OCI-LY7 (cell line): Measurements from ENCODE around the gene COX4I1. TPM values are rescaled to one million over a fixed set of nuclear protein-coding genes. Genes with fewer than 3 reads are reported as not detected.

Experiments
- BruUV-seq: library from RNA; stranded (reverse); fragments of 400-500 nt; replicated peaks from 2 replicates; lab custom pipeline; 2021; lab: Mats Ljungman, UMichigan
- CTCF ChIA-PET: fragments of 300-600 bp; sonication (Branson Sonifier 250); formaldehyde crosslinking; loops from one replicate; lab custom pipeline; 2022; ENCODE audit warnings: antibody characterized with exemption; ENCODE audit not compliant: unreplicated experiment; lab: Charles Lee
- POLR2A ChIA-PET: fragments of 300-600 bp; sonication (Branson Sonifier 250); formaldehyde crosslinking; loops from one replicate; lab custom pipeline; 2022; ENCODE audit warnings: antibody characterized with exemption; lab: Charles Lee
- DNase-seq: peaks from one replicate; pipeline ENCODE4 v3.0.0-alpha.2; 2015; ENCODE audit warnings: low spot score
- H2AFZ ChIP-seq: fragments of 200-600 bp; sonication (generic), shearing (Covaris generic); 2 replicates; pipeline ENCODE4 v1.6.1; 2014; ENCODE audit warnings: mild to moderate bottlenecking, antibody characterized with exemption, low read length, moderate library complexity
- H3K27ac ChIP-seq: fragments of 200-600 bp; sonication (generic); 2 replicates; pipeline ENCODE4 v1.5.1; 2014; ENCODE audit warnings: mixed run types, low read depth, mild to moderate bottlenecking, moderate library complexity, low read length, inconsistent platforms; ENCODE audit not compliant: poor library complexity, severe bottlenecking
- H3K36me3 ChIP-seq: fragments of 200-600 bp; sonication (generic); 2 replicates; pipeline ENCODE4 v1.6.1; 2014; ENCODE audit warnings: mild to moderate bottlenecking, antibody characterized with exemption, low read length, moderate library complexity, mixed read lengths; ENCODE audit not compliant: insufficient read depth
- H3K4me1 ChIP-seq: fragments of 200-600 bp; sonication (generic); 2 replicates; pipeline ENCODE4 v1.5.1; 2014; ENCODE audit warnings: mild to moderate bottlenecking, low read length; ENCODE audit not compliant: insufficient read depth, poor library complexity, severe bottlenecking
- H3K4me2 ChIP-seq: fragments of 200-600 bp; sonication (generic); 2 replicates; pipeline ENCODE4 v1.6.1; 2014; ENCODE audit warnings: mild to moderate bottlenecking, low read length
- H3K4me3 ChIP-seq: fragments of 200-600 bp; sonication (generic); 2 replicates; pipeline ENCODE4 v1.5.1; 2014; ENCODE audit warnings: mild to moderate bottlenecking, low read depth, low read length; ENCODE audit not compliant: poor library complexity, severe bottlenecking
- H3K79me2 ChIP-seq: fragments of 200-600 bp; sonication (generic); 2 replicates; pipeline ENCODE4 v1.6.1; 2016; ENCODE audit warnings: low read depth, mild to moderate bottlenecking, low read length, moderate library complexity, mixed read lengths; ENCODE audit not compliant: insufficient read depth
- H3K9me2 ChIP-seq: fragments of 200-600 bp; sonication (generic); 2 replicates; pipeline ENCODE4 v1.6.1; 2016; ENCODE audit warnings: mild to moderate bottlenecking, low read length, mixed read lengths; ENCODE audit not compliant: insufficient read depth
- H3K9me3 ChIP-seq: fragments of 200-600 bp; sonication (generic); 2 replicates; pipeline ENCODE4 v1.6.1; 2014; ENCODE audit warnings: mild to moderate bottlenecking, mixed run types, low read length, mixed read lengths
- H4K20me1 ChIP-seq: fragments of 200-600 bp; sonication (generic); 2 replicates; pipeline ENCODE4 v1.6.1; 2014; ENCODE audit warnings: mild to moderate bottlenecking, antibody characterized with exemption, low read length, moderate library complexity, mixed read lengths; ENCODE audit not compliant: insufficient read depth
- CTCF ChIP-seq: fragments of 200-600 bp; sonication (generic); conservative IDR thresholded peaks from 2 replicates; pipeline ENCODE4 v1.5.1; 2014; ENCODE audit warnings: mild to moderate bottlenecking, antibody characterized with exemption, low read length, moderate library complexity, mixed read lengths
- EZH2phosphoT487 ChIP-seq: fragments of 200-600 bp; sonication (generic); IDR thresholded peaks from 2 replicates; pipeline ENCODE4 v1.6.1; 2018; ENCODE audit warnings: low read depth, borderline replicate concordance, mild to moderate bottlenecking, mixed run types, antibody characterized with exemption, low read length, moderate library complexity, mixed read lengths
- intact Hi-C: fragments of 100-400 bp; cut with micrococcal nuclease; formaldehyde crosslinking; loops from one replicate; pipeline ENCODE4 v1.10.0; 2022; ENCODE audit not compliant: unreplicated experiment
- total RNA-seq, 2 experiments: library from RNA; depleted of rRNA in 1 of 2; stranded (reverse); fragments of >200 nt in 1 of 2; shearing (Covaris generic) in 1 of 2; gene quantifications; 2 replicates each; pipeline ENCODE4 v1.2.3, GENCODE V29; 2014 to 2022

COX4I1 gene
- total RNA-seq, 2 experiments from 2014 or later: 542 to 569 TPM

GRCh38 chr16:85853547-85854545 lies 54.4 kb downstream of the COX4I1 start:
- no peaks in the 10 kb centered on the region for H4K20me1 ChIP-seq
- no peak overlapping the region for H3K4me2 ChIP-seq
- no peaks in the 10 kb centered on the region for H3K9me2 ChIP-seq
- no peaks in the 10 kb centered on the region for H3K79me2 ChIP-seq
- H3K4me3 ChIP-seq: no peak overlapping the region
- H2AFZ ChIP-seq: no peak overlapping the region
- CTCF ChIA-PET: interaction anchor here (0.6 kb wide), 1 partner anchor 22 kb away, joined by 3 read pairs; no protein-coding TSS in a partner anchor
- intact Hi-C loops: no loop called here
- no peak for TF ChIP-seq EZH2phosphoT487
- no peak for TF ChIP-seq CTCF
- peaks cover 5% of the 10 kb centered on the region for H3K4me1 ChIP-seq
- POLR2A ChIA-PET: interaction anchor here (0.7 kb wide), 1 partner anchor 89 kb away, joined by 3 read pairs; no protein-coding TSS in a partner anchor
- no peak overlapping the region for H3K27ac ChIP-seq
- no TSS peak for BruUV-seq
- no peaks in the 10 kb centered on the region for H3K36me3 ChIP-seq
- DNase-seq: no peak
- H3K9me3 ChIP-seq: peaks cover 4% of the 10 kb centered on the region; the same call in 1 of the 2 replicates

- Histone ChIP-seq H3K27ac (no peak overlapping the region), H3K4me3 (no peak overlapping the region), H3K36me3 (no peaks in the 10 kb centered on the region), H2AFZ (no peak overlapping the region), H3K79me2 (no peaks in the 10 kb centered on the region), H4K20me1 (no peaks in the 10 kb centered on the region), H3K4me1 (peaks cover 5% of the 10 kb centered on the region), H3K4me2 (no peak overlapping the region), H3K9me3 (peaks cover 4% of the 10 kb centered on the region; the same call in 1 of the 2 replicates), H3K9me2 (no peaks in the 10 kb centered on the region)
- no peak for TF ChIP-seq EZH2phosphoT487
- no peak for TF ChIP-seq CTCF
- intact Hi-C loops: no loop called here
- ChIA-PET POLR2A (no interaction called here), CTCF (no interaction called here)
- DNase-seq: no peak
- BruUV-seq: no TSS peak
Observed at GRCh38 chr16:85854935-85855334, 55.4 kb downstream of the COX4I1 start.
